Measurements from ENCODE around the gene PKD2L2. TPM values are rescaled to one million over a fixed set of nuclear protein-coding genes. Genes with fewer than 3 reads are reported as not detected.

The PKD2L2 gene
- total and polyA plus RNA-seq, 9 of the 15 experiments (the other 6 are each of a cell fraction or from before 2014, with no cell fraction given) = 0.08 to 0.25 (median 0.11) TPM; not detected in 5

DNA sequence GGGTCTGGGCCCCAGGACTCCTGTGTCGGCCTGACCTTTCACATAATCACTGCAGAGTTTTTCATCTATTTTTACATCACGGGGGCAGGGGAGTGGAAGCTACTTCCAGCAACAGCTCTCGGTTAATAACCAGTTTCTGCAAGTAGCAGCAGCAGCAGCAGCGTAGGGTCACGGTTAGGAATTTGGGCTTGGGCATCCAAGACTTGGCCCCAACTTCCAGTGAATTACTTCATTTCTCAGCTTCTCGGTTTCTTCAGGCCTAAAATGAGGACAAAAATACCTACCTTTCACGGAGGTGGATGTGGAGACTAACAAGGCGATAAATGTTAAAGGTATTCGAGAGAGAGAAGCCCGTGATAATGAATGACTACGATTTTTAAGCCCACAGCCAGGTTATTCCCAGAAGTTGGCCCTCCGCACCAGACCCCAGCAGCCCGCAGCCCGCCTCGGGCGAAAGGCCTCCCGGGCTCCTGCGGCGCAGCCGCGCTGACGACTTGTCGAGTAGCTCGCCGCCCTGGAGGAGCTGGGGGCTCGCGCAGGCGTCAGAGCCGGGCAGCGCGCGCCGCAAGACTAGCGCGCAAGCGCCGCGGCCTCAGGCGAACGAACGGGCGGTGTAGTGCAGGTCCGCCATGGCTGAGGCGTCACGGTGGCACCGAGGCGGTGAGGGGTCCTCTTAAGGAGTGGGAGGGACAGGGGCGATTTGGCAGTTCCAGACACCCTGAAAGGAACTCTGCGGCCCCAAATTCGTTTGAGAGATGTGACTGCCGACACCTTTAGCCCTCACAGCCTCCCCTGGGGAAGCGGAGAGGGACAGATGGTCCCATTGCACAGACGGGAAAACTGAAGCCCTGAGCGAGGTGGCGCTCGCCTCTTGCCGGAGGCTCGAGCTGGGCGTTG is at the start of gene PKD2L2 (continued):
- TF ChIP-seq, protein P1, sequence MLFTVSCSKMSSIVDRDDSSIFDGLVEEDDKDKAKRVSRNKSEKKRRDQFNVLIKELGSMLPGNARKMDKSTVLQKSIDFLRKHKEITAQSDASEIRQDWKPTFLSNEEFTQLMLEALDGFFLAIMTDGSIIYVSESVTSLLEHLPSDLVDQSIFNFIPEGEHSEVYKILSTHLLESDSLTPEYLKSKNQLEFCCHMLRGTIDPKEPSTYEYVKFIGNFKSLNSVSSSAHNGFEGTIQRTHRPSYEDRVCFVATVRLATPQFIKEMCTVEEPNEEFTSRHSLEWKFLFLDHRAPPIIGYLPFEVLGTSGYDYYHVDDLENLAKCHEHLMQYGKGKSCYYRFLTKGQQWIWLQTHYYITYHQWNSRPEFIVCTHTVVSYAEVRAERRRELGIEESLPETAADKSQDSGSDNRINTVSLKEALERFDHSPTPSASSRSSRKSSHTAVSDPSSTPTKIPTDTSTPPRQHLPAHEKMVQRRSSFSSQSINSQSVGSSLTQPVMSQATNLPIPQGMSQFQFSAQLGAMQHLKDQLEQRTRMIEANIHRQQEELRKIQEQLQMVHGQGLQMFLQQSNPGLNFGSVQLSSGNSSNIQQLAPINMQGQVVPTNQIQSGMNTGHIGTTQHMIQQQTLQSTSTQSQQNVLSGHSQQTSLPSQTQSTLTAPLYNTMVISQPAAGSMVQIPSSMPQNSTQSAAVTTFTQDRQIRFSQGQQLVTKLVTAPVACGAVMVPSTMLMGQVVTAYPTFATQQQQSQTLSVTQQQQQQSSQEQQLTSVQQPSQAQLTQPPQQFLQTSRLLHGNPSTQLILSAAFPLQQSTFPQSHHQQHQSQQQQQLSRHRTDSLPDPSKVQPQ (CRISPR knock-in tag; IDR thresholded peaks at IDR 0.05; ENCODE audit: borderline replicate concordance) = no peak
- TF ChIP-seq, protein P2, sequence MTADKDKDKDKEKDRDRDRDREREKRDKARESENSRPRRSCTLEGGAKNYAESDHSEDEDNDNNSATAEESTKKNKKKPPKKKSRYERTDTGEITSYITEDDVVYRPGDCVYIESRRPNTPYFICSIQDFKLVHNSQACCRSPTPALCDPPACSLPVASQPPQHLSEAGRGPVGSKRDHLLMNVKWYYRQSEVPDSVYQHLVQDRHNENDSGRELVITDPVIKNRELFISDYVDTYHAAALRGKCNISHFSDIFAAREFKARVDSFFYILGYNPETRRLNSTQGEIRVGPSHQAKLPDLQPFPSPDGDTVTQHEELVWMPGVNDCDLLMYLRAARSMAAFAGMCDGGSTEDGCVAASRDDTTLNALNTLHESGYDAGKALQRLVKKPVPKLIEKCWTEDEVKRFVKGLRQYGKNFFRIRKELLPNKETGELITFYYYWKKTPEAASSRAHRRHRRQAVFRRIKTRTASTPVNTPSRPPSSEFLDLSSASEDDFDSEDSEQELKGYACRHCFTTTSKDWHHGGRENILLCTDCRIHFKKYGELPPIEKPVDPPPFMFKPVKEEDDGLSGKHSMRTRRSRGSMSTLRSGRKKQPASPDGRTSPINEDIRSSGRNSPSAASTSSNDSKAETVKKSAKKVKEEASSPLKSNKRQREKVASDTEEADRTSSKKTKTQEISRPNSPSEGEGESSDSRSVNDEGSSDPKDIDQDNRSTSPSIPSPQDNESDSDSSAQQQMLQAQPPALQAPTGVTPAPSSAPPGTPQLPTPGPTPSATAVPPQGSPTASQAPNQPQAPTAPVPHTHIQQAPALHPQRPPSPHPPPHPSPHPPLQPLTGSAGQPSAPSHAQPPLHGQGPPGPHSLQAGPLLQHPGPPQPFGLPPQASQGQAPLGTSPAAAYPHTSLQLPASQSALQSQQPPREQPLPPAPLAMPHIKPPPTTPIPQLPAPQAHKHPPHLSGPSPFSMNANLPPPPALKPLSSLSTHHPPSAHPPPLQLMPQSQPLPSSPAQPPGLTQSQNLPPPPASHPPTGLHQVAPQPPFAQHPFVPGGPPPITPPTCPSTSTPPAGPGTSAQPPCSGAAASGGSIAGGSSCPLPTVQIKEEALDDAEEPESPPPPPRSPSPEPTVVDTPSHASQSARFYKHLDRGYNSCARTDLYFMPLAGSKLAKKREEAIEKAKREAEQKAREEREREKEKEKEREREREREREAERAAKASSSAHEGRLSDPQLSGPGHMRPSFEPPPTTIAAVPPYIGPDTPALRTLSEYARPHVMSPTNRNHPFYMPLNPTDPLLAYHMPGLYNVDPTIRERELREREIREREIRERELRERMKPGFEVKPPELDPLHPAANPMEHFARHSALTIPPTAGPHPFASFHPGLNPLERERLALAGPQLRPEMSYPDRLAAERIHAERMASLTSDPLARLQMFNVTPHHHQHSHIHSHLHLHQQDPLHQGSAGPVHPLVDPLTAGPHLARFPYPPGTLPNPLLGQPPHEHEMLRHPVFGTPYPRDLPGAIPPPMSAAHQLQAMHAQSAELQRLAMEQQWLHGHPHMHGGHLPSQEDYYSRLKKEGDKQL (CRISPR knock-in tag; IDR thresholded peaks at IDR 0.05; ENCODE audit: borderline replicate concordance) = no peak
- no peak for TF ChIP-seq KDM2B (CRISPR knock-in tag; IDR thresholded peaks at IDR 0.05)
- TF ChIP-seq HNRNPL (IDR thresholded peaks at IDR 0.05; ENCODE audit: low read depth, low read length) = no peak
- peak; percentile 96; the same call in 1 of the 2 replicates for TF ChIP-seq KAT7 (CRISPR knock-in tag; IDR thresholded peaks at IDR 0.05; ENCODE audit: borderline replicate concordance)
- TF ChIP-seq TSC22D4 (tag; IDR thresholded peaks at IDR 0.05) = no peak
- TF ChIP-seq CBFB (CRISPR knock-in tag; IDR thresholded peaks at IDR 0.05) = no peak; the same call in 1 of the 2 replicates
- TF ChIP-seq USF1 (CRISPR knock-in tag; IDR thresholded peaks at IDR 0.05) = no peak
- no peak for TF ChIP-seq SAFB2 (IDR thresholded peaks at IDR 0.05; ENCODE audit: borderline replicate concordance, low read depth, low read length, severe bottlenecking)
- TF ChIP-seq SIX5 (IDR thresholded peaks at IDR 0.05; ENCODE audit: borderline replicate concordance in 1 of 2, insufficient read depth in 1 of 2, low read depth in 1 of 2, low read length in 2 of 2) = no peak
- TF ChIP-seq, protein P3, sequence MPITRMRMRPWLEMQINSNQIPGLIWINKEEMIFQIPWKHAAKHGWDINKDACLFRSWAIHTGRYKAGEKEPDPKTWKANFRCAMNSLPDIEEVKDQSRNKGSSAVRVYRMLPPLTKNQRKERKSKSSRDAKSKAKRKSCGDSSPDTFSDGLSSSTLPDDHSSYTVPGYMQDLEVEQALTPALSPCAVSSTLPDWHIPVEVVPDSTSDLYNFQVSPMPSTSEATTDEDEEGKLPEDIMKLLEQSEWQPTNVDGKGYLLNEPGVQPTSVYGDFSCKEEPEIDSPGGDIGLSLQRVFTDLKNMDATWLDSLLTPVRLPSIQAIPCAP (CRISPR knock-in tag; IDR thresholded peaks at IDR 0.05; ENCODE audit: borderline replicate concordance) = no peak
- TF ChIP-seq E2F4 (CRISPR knock-in tag; IDR thresholded peaks at IDR 0.05; ENCODE audit: low read depth) = no peak
